B cell (primary cell): ENCODE measurements around the gene POP4. TPM values are rescaled to one million over a fixed set of nuclear protein-coding genes. Genes with fewer than 3 reads are reported as not detected.

ENCODE experiments used
- ATAC-seq: fragments of 200-7000 bp; cut with Tn5 transposase; one replicate; pipeline ENCODE4 v1.10.0; 2021; ENCODE audit warnings: low read depth, mild to moderate bottlenecking, moderate number of reproducible peaks, moderate library complexity
- CTCF ChIA-PET: fragments of 350-600 bp; sonication (Branson Sonifier 250); formaldehyde crosslinking; loops from one replicate; lab custom pipeline; 2021; ENCODE audit warnings: antibody characterized with exemption, inconsistent platforms; lab: Charles Lee
- POLR2A ChIA-PET: fragments of 350-600 bp; sonication (Branson Sonifier 250); formaldehyde crosslinking; loops from one replicate; lab custom pipeline; 2021; ENCODE audit warnings: antibody characterized with exemption; lab: Charles Lee
- DNase-seq: peaks from one replicate; pipeline ENCODE4 v3.0.0; 2013
- H2AFZ ChIP-seq: 2 replicates; pipeline ENCODE4 v1.6.1; 2012; ENCODE audit warnings: mild to moderate bottlenecking, low read depth, low read length; ENCODE audit not compliant: insufficient read depth, poor library complexity, severe bottlenecking
- H3K27ac ChIP-seq, 2 donors: 1 replicate in 1 of 2; 2 replicates in 1 of 2; pipeline ENCODE4 v1.5.1; 2012 to 2013; ENCODE audit warnings: low read length in 2 of 2, mild to moderate bottlenecking in 2 of 2, moderate library complexity in 1 of 2
- H3K27me3 ChIP-seq, 4 experiments: fragments of 200-600 bp in 1 of 4; sonication (generic) in 1 of 4; replicated peaks in 1 of 4; 1 replicate in 2 of 4; 2 replicates in 2 of 4; pipeline versions ENCODE4 v1.6.1 to v1.7.0; 2013 to 2016; ENCODE audit warnings: low read length in 3 of 4, mild to moderate bottlenecking in 2 of 4, mixed read lengths in 1 of 4, moderate library complexity in 1 of 4; ENCODE audit not compliant: insufficient read depth in 4 of 4, control insufficient read depth in 3 of 4; ENCODE audit errors: control extremely low read depth in 1 of 4
- H3K36me3 ChIP-seq, 2 experiments: replicated peaks in 1 of 2; 1 replicate in 1 of 2; 2 replicates in 1 of 2; pipeline versions ENCODE4 v1.6.1 to v1.7.1; 2013; ENCODE audit warnings: low read length in 1 of 2; ENCODE audit not compliant: insufficient read depth in 2 of 2, control insufficient read depth in 1 of 2; ENCODE audit errors: control extremely low read depth in 1 of 2, extremely low read depth in 1 of 2
- H3K4me1 ChIP-seq, 2 donors: fragments of 200-600 bp in 1 of 2; sonication (generic) in 1 of 2; 1 replicate in 1 of 2; 2 replicates in 1 of 2; pipeline versions ENCODE4 v1.5.1 to v1.6.1; 2013 to 2017; ENCODE audit warnings: low read length in 2 of 2; ENCODE audit not compliant: control insufficient read depth in 2 of 2, insufficient read depth in 2 of 2
- H3K4me2 ChIP-seq: replicated peaks from 2 replicates; pipeline ENCODE3; 2012; ENCODE audit warnings: mild to moderate bottlenecking, low read depth, low read length; ENCODE audit not compliant: poor library complexity, severe bottlenecking
- H3K4me3 ChIP-seq, 5 experiments: fragments of 200-600 bp in 1 of 5; sonication (generic) in 1 of 5; 1 replicate in 3 of 5; 2 replicates in 2 of 5; pipeline versions ENCODE4 v1.5.1 to v1.7.0; 2011 to 2016; ENCODE audit warnings: low read length in 4 of 5, mild to moderate bottlenecking in 4 of 5, low read depth in 2 of 5, control low read depth in 1 of 5, moderate library complexity in 1 of 5; ENCODE audit not compliant: insufficient read depth in 1 of 5; ENCODE audit errors: control extremely low read depth in 1 of 5, extremely low read depth in 1 of 5
- H3K79me2 ChIP-seq: fragments of 200-600 bp; sonication (generic); one replicate; pipeline ENCODE4 v1.6.0; 2016; ENCODE audit warnings: low read length; ENCODE audit not compliant: control insufficient read depth, insufficient read depth
- H3K9ac ChIP-seq: fragments of 200-600 bp; sonication (generic); 2 replicates; pipeline ENCODE4 v1.6.1; 2017; ENCODE audit warnings: mild to moderate bottlenecking, low read length, moderate library complexity
- H3K9me3 ChIP-seq, 3 donors: one replicate each; pipeline versions ENCODE4 v1.6.1 to v1.7.1; 2013; ENCODE audit warnings: low read length in 2 of 3; ENCODE audit not compliant: control insufficient read depth in 2 of 3, insufficient read depth in 1 of 3; ENCODE audit errors: control extremely low read depth in 1 of 3
- H4K20me1 ChIP-seq: 2 replicates; pipeline ENCODE4 v1.6.0; 2012; ENCODE audit warnings: mild to moderate bottlenecking, low read length; ENCODE audit not compliant: insufficient read depth, control insufficient read depth, poor library complexity, severe bottlenecking
- H3K27ac Mint-ChIP-seq: one replicate; pipeline ENCODE4 v1.8.0; 2021; ENCODE audit warnings: mixed read lengths
- H3K27me3 Mint-ChIP-seq: one replicate; pipeline ENCODE4 v1.8.0; 2021; ENCODE audit warnings: mixed read lengths
- H3K4me1 Mint-ChIP-seq: one replicate; pipeline ENCODE4 v1.8.0; 2021; ENCODE audit warnings: mixed read lengths
- H3K4me3 Mint-ChIP-seq: one replicate; pipeline ENCODE4 v1.8.0; 2021; ENCODE audit warnings: mixed read lengths
- H3K9me3 Mint-ChIP-seq: one replicate; pipeline ENCODE4 v1.8.0; 2022; ENCODE audit warnings: mixed read lengths; ENCODE audit not compliant: insufficient read depth
- EZH2 ChIP-seq: IDR thresholded peaks from 2 replicates; pipeline ENCODE4 v1.6.1; 2012; ENCODE audit warnings: borderline replicate concordance, low read depth, mild to moderate bottlenecking, moderate library complexity, low read length; ENCODE audit not compliant: insufficient read depth, poor library complexity, severe bottlenecking
- WGBS: methylation state at CpG from one replicate; pipeline ENCODE4 v1.1.5; 2013; ENCODE audit warnings: missing lambda C conversion rate; ENCODE audit not compliant: insufficient coverage; 5-methylcytosine and 5-hydroxymethylcytosine counted together
- intact Hi-C: fragments of 100-400 bp; cut with micrococcal nuclease; formaldehyde crosslinking; loops from one replicate; pipeline ENCODE4 v1.10.0; 2022
- polyA plus RNA-seq: library from polyadenylated mRNA; depleted of rRNA; stranded (reverse); fragments of >200 nt; gene quantifications from 2 replicates; pipeline ENCODE4 v1.2.3, GENCODE V29; 2012
- total RNA-seq, 2 donors: library from RNA; stranded (reverse); fragments of 120-200 nt in 1 of 2; gene quantifications; 1 replicate in 1 of 2; 2 replicates in 1 of 2; pipeline versions ENCODE4 v1.2.3 to v1.2.4, GENCODE V29; 2013 to 2022
- TF ChIP-seq, protein P1 (sequence below): fragments of 200-600 bp; IDR thresholded peaks from one replicate; pipeline ENCODE4 v1.8.0; 2022; ENCODE audit warnings: antibody characterized with exemption, mild to moderate bottlenecking

POP4 gene
- total and polyA plus RNA-seq, 2 donors (not counting 1 experiment from before 2014, with no cell fraction given): 58.9 to 61.2 TPM

- POLR2A ChIA-PET: interaction anchor here (0.6 kb wide), 1 partner anchor 196 kb away, joined by 4 read pairs; no protein-coding TSS in a partner anchor
- intact Hi-C loops: no loop called here
- WGBS: 52% methylated on average over 5 of the region's 7 CpGs
Measured at GRCh38 chr19:29598036-29598435, 8.0 kb upstream of the POP4 start.

DNA sequence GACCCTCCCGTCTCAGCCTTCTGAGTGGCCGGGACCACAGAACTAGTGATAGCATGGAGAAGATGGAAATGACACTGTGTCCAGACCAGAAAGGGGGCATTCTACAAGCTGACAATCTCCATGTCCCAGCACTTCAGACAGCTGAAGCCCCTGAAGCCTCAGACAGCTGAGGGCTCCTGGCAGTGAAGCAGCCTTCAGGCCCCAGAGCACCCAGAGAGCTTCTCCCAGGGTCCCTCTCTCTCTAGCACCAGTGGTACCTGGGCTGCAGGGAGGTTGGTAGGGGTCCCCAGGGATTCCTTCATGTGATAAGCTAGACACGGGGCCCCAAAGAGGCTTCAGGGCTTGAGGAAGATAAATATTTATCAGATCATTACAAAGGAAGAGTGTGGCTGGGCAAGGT, 7.6 kb upstream of the POP4 start:
- no peaks in the 10 kb centered on the region for H4K20me1 ChIP-seq
- Mint-ChIP-seq H3K4me1 (no peaks in the 10 kb centered on the region), H3K27me3 (peaks cover 28% of the 10 kb centered on the region), H3K4me3 (no peak overlapping the region), H3K9me3 (no peaks in the 10 kb centered on the region), H3K27ac (no peak overlapping the region)
- ChIA-PET POLR2A (interaction anchor here (0.6 kb wide), 1 partner anchor 196 kb away, joined by 4 read pairs; no protein-coding TSS in a partner anchor), CTCF (no interaction called here)
- H3K4me1 ChIP-seq: no peaks in the 10 kb centered on the region
- H3K27me3 ChIP-seq: peaks cover 0 to 11% (median 1%) of the 10 kb centered on the region in 4 experiments
- intact Hi-C loops: no loop called here
- H2AFZ ChIP-seq: no peak overlapping the region
- ATAC-seq (no peak), DNase-seq (no peak)
- no peak overlapping the region for H3K4me3 ChIP-seq
- H3K36me3 ChIP-seq: no peaks in the 10 kb centered on the region
- no peaks in the 10 kb centered on the region for H3K79me2 ChIP-seq
- H3K27ac ChIP-seq: no peak overlapping the region
- no peak overlapping the region for H3K4me2 ChIP-seq
- no peaks in the 10 kb centered on the region for H3K9me3 ChIP-seq
- no peak for TF ChIP-seq EZH2
- TF ChIP-seq, protein P1, sequence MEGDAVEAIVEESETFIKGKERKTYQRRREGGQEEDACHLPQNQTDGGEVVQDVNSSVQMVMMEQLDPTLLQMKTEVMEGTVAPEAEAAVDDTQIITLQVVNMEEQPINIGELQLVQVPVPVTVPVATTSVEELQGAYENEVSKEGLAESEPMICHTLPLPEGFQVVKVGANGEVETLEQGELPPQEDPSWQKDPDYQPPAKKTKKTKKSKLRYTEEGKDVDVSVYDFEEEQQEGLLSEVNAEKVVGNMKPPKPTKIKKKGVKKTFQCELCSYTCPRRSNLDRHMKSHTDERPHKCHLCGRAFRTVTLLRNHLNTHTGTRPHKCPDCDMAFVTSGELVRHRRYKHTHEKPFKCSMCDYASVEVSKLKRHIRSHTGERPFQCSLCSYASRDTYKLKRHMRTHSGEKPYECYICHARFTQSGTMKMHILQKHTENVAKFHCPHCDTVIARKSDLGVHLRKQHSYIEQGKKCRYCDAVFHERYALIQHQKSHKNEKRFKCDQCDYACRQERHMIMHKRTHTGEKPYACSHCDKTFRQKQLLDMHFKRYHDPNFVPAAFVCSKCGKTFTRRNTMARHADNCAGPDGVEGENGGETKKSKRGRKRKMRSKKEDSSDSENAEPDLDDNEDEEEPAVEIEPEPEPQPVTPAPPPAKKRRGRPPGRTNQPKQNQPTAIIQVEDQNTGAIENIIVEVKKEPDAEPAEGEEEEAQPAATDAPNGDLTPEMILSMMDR: no peak
- H3K9ac ChIP-seq: no peak overlapping the region
- 94% methylated on average over 2 of the region's 3 CpGs for WGBS

More at GRCh38 chr19:29598036-29598435, 8.0 kb upstream of the POP4 start:
- Mint-ChIP-seq H3K4me1 (no peaks in the 10 kb centered on the region), H3K27me3 (peaks cover 29% of the 10 kb centered on the region), H3K9me3 (no peaks in the 10 kb centered on the region), H3K4me3 (no peak overlapping the region), H3K27ac (no peak overlapping the region)
- no peak overlapping the region for H3K4me2 ChIP-seq
- no peaks in the 10 kb centered on the region for H3K36me3 ChIP-seq
- no peaks in the 10 kb centered on the region for H3K4me1 ChIP-seq
- H3K4me3 ChIP-seq: no peak overlapping the region
- DNase-seq: no peak
- H4K20me1 ChIP-seq: no peaks in the 10 kb centered on the region
- H3K27me3 ChIP-seq: peaks cover 0 to 11% (median 1%) of the 10 kb centered on the region in 4 experiments
- no peak overlapping the region for H2AFZ ChIP-seq
- no peak overlapping the region for H3K9ac ChIP-seq
- CTCF ChIA-PET: no interaction called here
- no peak overlapping the region for H3K27ac ChIP-seq
- no peaks in the 10 kb centered on the region for H3K9me3 ChIP-seq
- H3K79me2 ChIP-seq: no peaks in the 10 kb centered on the region
- no peak for ATAC-seq
- TF ChIP-seq, protein P1: no peak
- no peak for TF ChIP-seq EZH2
